Measurements from ENCODE around the gene CCDC71L. TPM values are rescaled to one million over a fixed set of nuclear protein-coding genes. Genes with fewer than 3 reads are reported as not detected.

Gene CCDC71L
- total RNA-seq, 2 donors from 2014 or later = 26.1 to 26.8 TPM

DNA sequence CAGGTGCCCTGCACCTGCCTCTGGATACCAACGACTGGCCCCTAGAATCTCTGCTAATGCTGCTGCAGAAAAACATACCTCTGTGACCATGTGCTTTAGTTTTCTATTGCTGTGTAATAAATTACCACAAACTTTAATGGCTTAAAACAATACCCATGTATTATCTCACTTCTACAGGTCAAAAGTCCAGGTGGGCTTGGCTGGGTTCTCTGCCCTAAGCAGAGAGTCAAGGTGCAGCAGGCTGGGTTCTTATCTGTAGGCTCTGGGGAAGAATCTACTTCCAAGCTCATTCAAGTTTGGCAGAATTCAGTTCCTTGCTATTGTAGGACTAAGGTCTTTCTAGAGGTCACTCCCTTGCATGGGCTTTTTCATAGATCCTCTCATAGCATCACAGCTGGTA is 52.3 kb downstream of the CCDC71L start:
- H3K36me3 Mint-ChIP-seq (ENCODE audit: low read depth) = no peaks in the 10 kb centered on the region
- H3K27ac Mint-ChIP-seq = no peak overlapping the region
- H3K9me3 Mint-ChIP-seq = peaks cover 10% of the 10 kb centered on the region
- DNase-seq = no peak
- Histone ChIP-seq H3K9me3 (ENCODE audit: control insufficient read depth, low read length) (no peaks in the 10 kb centered on the region), H3K36me3 (ENCODE audit: control insufficient read depth, insufficient read depth, low read length) (no peaks in the 10 kb centered on the region), H3K27ac (ENCODE audit: low read depth, low read length) (no peak overlapping the region), H3K4me3 (ENCODE audit: low read length) (no peak overlapping the region), H3K4me1 (ENCODE audit: control insufficient read depth, insufficient read depth, low read length) (no peaks in the 10 kb centered on the region), H3K9ac (ENCODE audit: extremely low read depth, low read length, poor library complexity, severe bottlenecking) (no peak overlapping the region), H3K27me3 (ENCODE audit: control insufficient read depth, insufficient read depth, low read length, poor library complexity, severe bottlenecking) (no peaks in the 10 kb centered on the region)
- no peaks in the 10 kb centered on the region for H3K27me3 Mint-ChIP-seq (ENCODE audit: insufficient read depth)
- 100% methylated on average over 1 of the region's 1 CpG for WGBS, 2 experiments (ENCODE audit: insufficient coverage in 1 of 2, insufficient read length in 1 of 2)
- TF ChIP-seq, protein P1, sequence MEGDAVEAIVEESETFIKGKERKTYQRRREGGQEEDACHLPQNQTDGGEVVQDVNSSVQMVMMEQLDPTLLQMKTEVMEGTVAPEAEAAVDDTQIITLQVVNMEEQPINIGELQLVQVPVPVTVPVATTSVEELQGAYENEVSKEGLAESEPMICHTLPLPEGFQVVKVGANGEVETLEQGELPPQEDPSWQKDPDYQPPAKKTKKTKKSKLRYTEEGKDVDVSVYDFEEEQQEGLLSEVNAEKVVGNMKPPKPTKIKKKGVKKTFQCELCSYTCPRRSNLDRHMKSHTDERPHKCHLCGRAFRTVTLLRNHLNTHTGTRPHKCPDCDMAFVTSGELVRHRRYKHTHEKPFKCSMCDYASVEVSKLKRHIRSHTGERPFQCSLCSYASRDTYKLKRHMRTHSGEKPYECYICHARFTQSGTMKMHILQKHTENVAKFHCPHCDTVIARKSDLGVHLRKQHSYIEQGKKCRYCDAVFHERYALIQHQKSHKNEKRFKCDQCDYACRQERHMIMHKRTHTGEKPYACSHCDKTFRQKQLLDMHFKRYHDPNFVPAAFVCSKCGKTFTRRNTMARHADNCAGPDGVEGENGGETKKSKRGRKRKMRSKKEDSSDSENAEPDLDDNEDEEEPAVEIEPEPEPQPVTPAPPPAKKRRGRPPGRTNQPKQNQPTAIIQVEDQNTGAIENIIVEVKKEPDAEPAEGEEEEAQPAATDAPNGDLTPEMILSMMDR (conservative IDR thresholded peaks at IDR 0.05) = no peak
- no peak overlapping the region for H3K4me3 Mint-ChIP-seq
- H3K4me1 Mint-ChIP-seq = no peaks in the 10 kb centered on the region

Other genes with a start within 250 kb of the CCDC71L start
- gene PIK3CG, start 204.1 kb upstream of the CCDC71L start, total RNA-seq = under 1 TPM in 1 of 2 donors, not detected in 1; 0.11 TPM

Measured in endodermal cell (in vitro differentiated cells).